Tibial nerve (tissue), 4 donors: Measurements from ENCODE around the gene CEP57.

ENCODE experiments used
- CTCF ChIP-seq, 5 experiments: fragments of 200-600 bp in 3 of 5; fragments of 450-650 bp in 2 of 5; sonication (generic) in 3 of 5; IDR thresholded peaks; one replicate each; pipeline ENCODE4 v1.5.1; 2016 to 2019; ENCODE audit warnings: antibody characterized with exemption in 5 of 5, mild to moderate bottlenecking in 3 of 5, moderate library complexity in 2 of 5
- EP300 ChIP-seq, 2 donors: sonication (generic); formaldehyde crosslinking; IDR thresholded peaks; one replicate each; pipeline ENCODE4 v1.6.1; 2017; ENCODE audit warnings: antibody characterized with exemption in 2 of 2, mild to moderate bottlenecking in 1 of 2

- TF ChIP-seq EP300 (IDR thresholded peaks at IDR 0.05) (no peak), CTCF (IDR thresholded peaks at IDR 0.05) (no peak)
Measured at GRCh38 chr11:95816037-95816436, 25.7 kb downstream of the CEP57 start.
